ENCODE measurements around the gene HMG20B. TPM values are rescaled to one million over a fixed set of nuclear protein-coding genes. Genes with fewer than 3 reads are reported as not detected.

The HMG20B gene
- total RNA-seq, 1 donor: 99.1 TPM

DNA sequence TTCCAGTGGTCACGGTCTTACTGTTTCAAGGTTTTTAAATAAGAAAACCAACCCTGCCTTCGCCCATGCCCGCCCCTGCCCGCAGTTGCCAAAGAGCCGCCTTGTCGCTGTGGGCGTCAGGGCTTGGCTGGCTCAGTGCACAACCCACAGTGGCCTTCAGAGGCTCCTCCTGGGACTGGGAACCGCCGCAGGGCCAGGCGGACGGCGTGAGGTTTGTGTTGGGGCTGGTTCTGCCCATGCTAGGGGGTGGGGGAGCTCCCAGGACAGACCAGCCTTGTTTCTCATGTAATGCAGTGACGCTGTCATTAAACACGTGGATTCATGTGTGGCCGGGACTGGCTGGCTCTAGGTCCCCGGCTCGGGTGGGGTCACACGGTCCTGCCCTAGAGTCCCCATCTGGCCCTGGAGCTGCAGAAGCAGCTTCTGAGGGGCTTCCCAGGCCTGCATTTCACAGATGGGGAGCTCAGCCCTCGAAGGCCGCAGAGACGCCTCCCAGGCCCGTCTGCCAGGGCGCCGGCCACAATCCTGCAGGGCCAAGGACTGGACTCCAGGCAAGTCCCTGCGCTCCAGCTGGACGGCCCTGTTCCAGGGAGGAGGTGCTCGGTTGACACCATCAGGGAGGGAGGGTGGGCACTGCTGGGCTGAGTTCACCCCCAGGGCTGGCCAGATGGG lies 36.2 kb upstream of the HMG20B start:
- DNase-seq (ENCODE audit: low read depth in 2 of 3, low spot score in 2 of 3): no peak

DNA sequence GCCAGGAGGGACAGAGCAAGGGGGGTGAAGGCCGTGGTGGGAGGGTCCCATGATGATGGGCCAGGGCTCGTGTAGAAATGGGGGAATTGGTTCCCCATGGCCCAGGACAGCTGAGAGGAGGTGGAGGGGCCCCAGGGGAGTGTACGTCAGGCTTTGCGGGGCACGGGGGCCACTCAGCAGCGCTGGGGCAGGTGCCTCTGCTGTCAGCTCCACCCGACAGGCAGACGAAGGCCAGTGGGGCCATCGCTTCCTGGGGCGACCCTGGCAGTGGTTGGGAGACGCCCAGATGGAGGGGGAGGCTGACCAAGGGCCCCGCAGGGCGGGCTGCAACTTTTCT lies 35.7 kb upstream of the HMG20B start:
- no peak for DNase-seq (ENCODE audit: low read depth in 2 of 3, low spot score in 2 of 3)

DNA sequence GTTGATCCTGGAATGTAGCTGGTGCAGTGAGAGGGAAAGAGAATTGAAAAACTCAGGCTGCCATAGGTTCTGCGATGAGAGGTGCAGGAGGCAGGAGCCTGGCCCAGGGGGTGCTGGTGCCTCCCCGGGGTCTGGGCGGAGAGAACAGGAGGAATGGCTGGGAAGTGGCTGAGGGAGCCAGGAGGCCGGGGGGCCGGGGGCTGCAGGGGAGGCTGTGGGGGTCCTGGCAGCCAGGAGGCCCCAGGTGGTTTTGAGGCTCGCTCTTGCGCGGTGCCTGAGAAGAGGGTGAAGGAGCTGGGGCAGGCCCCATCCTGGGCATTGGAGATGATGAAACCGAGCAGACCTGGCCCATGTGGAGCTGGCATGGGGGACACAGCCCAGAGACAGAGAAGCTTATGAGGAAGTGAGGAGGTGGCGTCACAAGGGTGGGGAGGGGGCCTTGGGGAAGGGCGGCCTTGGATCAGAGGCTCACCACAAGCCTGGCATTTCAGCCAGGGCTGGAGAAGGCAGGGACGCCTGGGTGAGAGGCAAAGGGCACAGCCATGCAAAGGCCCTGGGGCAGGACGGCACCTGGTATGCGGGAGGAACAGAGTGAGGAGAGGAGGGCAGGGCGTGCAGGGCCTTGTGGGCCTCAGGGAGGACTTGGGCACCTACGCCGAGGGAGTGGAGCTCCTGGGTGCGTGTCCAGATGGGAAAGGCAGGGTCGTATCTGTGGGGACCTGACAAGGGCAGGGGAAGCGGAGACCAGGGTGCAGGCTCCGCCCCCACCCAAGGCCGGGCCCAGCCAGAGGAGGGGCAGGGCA lies 35.1 kb upstream of the HMG20B start:
- DNase-seq (ENCODE audit: low read depth in 2 of 3, low spot score in 2 of 3): no peak

DNA sequence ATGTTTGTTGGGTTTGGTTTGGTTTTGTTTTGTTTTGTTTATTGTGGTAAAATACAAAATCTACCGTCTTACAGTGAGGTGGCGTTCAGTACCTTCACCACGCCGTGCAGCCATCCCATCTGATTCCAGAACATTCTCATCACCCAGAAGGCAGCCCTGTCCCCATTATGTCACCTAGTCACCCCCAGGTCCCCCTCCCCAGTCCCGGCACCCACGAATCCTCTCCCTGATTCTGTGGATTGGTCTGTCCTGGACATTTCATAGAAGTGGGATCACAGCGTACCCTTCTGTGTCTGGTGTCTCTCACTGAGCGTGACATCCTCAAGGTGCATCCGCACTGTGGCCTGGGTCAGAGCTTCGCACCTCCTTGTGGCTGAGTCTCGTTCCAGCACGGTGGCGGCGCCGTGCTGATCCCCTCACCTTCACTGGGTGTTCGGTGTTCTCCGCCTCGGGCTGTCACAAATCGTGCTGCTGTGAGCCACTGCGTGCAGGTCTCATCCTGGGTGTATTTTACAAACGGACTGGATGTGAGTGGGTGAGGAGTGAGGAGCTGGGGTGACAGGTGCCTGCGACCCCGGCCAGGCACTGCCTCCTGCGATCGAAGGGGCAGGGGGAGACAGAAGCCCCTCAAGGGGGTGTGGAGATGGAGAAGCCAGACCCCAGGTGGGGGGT lies 34.4 kb upstream of the HMG20B start:
- DNase-seq (ENCODE audit: low read depth in 2 of 3, low spot score in 2 of 3): no peak

DNA sequence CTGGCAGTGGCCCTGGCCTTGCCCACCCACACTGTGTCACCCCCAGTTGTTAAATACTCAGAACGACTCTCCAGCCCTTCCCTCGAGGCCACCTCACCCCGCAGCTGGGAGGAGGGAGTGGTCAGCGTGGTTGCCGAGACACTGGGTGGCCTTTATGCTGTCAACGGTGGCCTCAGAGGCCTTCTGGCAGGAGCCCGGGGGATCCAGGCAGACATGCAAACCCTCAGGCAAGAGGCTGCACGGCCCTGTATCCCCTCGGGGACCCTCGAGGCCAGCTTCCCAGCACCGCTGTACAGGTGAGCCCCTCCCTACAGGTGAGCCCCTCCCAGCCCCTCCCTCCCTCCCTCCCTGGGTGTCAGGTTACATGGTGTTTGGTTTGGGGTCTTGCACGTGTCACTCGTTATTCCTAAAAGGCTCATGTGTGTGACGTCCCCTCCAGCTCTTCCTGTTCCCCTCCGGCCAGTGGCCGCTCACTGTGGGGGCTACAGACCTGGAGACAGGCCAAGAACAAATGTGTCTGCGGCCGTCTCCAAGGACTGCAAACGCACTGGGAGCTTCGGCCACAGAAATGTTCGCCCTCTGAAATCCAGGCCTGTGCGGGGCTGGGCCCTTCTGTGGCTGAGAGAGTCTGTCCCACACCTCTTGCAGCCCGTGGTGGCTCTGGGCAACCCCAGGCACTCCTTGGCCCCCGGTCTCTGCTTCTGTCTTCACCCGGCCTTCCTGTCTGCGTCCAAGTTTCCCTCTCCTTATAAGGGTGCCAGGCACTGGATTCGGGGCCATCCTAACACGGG lies 33.6 kb upstream of the HMG20B start, which contains the start of gene TEKTIP1:
Gene TEKTIP1, plus strand, starts transcription at position 210 of the 791 bp plus-strand sequence. Its CDS starts 4 bp downstream, at position 214.
- DNase-seq (ENCODE audit: low read depth in 2 of 3, low spot score in 2 of 3): no peak

DNA sequence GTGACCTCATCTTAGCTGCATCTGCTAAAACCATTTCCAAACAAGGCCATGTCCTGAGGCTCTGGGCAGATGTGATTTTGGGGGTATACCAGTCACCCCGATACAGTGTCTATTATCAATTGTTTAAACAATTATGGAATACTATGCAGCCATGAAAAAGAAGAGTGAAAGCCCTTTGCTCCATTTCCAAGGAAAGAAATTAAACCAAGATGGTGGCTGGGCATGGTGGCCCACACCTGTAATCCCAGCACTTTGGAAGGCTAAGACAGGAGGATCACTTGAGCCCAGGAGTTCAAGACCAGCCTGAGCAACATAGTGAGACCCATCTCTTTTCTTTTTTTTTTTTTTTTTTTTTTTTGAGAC lies 33.0 kb upstream of the HMG20B start:
- DNase-seq (ENCODE audit: low read depth in 2 of 3, low spot score in 2 of 3): no peak

DNA sequence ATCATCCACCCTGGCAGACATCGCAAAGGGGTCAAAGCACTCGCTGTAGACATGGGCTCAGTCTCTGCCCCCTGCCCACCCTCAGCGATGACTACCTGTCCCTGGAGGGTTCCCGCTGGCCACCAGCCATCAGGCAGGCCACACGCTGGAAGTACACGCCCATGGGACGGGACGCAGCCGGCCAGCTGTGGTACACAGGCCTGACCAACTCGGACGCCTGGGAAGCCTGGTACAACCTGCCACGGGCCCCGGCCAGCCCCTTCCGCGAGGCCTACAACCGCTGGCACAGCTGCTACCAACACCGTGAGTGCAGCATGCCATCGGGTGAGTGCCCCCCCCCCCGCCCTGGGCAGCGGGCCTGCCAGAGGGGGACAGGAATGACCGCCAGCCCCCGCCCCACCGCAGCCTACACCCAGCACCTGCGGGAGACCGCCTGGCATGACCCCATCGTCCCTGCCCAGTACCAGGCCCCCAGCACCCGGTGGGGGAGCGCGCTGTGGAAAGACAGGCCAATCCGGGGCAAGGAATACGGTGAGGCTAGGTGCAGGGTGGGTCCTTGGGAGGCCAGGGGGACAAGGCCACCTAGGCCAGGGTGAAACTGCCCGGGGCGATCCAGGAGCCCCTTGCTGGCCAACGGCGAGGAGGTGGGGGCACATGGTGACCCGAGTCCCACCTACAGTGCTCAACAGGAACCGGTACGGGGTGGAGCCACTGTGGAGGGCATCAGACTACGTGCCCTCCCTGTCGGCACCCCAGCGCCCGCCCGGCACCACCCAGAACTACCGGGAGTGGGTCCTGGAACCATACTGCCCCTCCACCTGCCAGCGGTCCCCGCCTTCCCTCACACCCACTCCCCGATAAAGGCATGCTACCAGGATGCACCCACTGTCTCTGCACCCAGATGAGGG lies 29.3 kb upstream of the HMG20B start:
- no peak for DNase-seq (ENCODE audit: low read depth in 2 of 3, low spot score in 2 of 3)

DNA sequence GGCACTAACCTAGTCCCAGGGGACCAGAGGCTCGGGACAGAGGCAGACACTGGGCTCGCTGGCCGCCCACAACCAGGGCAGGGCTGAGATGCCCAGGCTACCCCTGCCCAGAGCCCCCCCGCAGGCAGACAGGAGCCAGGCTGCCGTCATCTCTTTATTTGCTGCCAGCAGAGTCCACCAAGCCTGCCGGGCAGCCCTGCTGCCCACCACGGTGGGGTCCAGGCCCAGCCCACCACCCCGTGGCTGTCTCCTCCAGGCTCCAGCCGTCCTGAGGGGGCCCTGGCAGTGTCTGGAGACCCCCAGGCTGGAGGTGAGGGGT lies 28.7 kb upstream of the HMG20B start:
- no peak for DNase-seq (ENCODE audit: low read depth in 2 of 3, low spot score in 2 of 3)

DNA sequence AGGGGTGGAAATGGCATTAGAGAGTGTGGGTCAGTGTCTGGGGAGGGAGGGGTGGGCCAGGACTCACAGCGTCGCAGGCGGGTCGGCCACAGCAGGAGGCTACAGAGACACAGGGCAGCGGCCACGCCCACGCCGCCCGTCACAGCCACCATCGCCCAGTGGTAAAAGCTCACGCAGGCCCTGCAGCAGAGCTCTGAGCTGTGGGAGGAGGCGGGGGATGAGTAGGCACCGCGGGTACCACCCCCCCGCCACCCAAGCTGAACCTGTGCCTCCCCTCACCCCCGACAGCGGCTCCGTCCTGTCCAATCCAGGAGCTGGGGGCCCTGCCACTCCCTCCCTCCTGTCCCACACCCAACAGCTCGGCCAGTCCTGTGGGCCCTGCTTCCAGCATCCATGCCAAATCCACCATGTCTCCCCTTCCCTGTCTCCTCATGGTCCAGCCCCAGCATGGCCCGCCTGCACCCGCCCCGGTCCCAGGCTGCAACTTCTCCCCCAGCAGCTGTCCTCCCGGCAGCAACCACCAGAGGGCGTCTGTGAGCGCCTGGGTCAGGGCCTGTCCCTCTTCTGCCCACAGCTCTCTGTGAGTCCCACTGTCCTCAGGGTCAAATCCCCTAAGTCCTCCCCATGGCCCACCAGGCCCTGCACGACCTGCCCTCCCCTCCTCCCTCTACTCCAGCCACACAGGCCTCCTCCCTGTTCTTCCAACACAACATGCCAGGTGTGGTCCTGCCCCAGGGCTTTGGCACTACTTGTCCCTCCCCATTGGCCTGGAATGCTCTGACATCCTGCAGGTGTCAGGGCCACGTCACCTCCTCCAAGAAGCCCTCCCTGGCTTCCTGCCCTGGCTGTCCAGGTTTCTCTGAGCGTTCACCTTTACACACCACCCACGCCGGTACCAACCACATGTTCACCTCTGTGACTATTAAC lies 27.7 kb upstream of the HMG20B start:
- peak; percentile 55 to 68 (median 64) for DNase-seq (ENCODE audit: low read depth in 2 of 3, low spot score in 2 of 3)

DNA sequence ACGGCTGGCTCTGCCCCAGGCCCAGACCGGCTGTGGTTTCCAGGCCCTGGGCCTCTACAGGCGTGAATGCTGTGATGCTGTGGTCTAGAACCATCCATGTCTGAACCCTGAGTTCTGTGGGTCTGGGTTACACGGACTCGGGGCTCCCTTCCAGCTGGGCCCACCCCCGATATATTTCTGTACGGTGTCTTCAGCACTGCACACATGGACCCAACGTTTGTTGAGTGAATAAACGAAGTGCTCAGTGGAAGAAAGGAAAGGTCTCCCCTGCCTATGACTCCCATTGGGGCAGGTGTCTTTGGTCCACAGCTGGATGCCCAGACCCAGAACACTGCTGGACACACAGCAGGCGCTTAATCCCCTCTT lies 27.1 kb upstream of the HMG20B start:
- DNase-seq (ENCODE audit: low read depth in 2 of 3, low spot score in 2 of 3): no peak

DNA sequence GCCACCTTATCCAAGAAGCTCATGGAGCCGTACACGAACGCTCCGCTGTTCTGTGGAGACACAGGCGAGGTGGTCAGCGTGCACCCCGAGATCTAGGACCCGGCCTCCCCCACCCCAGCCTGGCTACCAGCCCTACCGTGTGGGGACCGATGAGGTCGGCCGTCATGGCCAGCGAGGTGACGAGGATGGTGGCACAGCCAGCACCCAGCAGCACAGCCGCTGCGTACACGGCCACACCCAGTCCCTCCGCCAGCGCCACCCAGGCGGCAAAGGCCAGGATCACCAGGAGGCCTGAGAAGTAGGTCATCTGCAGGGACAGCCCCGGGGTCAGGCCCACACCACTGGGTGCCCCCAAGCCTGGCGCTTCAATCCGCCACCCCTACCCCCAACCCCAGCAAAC lies 26.6 kb upstream of the HMG20B start:
- no peak for DNase-seq (ENCODE audit: low read depth in 2 of 3, low spot score in 2 of 3)

DNA sequence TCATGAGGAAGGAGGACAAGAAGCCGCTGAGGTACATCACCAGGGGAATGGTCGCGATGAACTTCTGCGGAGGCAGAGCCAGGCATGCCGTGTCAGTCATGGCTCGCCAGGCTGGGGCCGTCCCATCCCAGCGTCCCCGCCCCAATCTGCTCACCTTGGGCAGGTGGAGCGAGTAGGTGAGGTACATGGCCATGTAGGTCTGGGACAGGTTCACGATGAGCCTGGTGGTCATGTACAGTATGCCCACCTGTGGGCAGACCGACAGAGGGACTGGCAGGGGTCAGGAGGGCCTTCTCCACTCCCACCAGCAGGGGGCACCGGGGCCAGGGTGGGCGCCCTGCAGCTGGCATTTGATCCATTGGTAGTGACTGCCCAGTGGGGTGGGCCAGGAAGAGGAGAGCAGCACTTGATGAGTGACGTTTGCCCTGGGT lies 25.4 kb upstream of the HMG20B start:
- DNase-seq (ENCODE audit: low read depth in 2 of 3, low spot score in 2 of 3): no peak

DNA sequence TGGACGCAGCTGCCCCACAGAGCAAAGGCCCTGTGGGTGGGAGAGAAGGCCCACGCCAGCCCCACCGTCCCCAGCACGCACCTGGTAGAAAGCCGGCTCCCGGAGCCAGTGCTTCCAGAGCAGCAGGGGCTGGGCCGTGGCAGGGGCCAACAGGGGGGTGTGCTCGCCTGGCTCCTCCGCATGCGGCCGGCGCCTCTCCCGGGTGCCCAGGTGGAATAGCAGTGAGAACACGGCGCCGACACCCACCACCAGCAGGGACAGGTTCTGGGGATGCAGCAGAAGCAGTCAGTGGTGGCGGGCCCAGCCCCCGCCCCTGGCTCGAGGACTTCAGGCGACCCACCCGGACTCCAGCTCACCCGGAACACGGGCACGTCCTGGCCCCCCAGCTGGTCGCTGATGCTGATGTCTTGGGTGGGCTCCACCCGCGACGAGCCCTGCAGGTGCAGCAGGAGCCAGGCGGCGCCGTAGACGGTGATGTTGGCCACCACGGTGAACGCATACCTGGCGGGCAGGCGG lies 24.9 kb upstream of the HMG20B start:
- no peak for DNase-seq (ENCODE audit: low read depth in 2 of 3, low spot score in 2 of 3)

DNA sequence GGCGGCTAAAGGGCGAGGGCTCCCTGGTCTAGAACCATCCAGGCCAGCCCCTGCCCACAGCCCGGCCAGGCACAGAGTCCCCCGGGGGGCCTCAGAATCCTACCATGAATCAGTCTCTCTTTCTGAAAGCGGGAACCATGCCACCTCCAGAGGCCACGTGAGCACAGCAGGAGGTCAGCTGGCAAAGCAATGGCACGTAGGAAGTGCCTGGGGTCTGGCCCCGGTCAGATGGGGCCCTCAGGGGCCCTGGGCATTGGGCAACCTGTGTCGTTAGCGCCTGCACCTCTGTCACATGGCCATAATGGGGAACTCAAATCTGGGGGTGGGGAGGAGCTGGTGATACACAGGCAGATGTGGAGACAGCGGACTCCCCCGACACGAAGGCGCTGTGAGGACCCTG lies 24.1 kb upstream of the HMG20B start:
- peak in 1 of 3 donors; percentile 34 for DNase-seq (ENCODE audit: low read depth in 2 of 3, low spot score in 2 of 3)

DNA sequence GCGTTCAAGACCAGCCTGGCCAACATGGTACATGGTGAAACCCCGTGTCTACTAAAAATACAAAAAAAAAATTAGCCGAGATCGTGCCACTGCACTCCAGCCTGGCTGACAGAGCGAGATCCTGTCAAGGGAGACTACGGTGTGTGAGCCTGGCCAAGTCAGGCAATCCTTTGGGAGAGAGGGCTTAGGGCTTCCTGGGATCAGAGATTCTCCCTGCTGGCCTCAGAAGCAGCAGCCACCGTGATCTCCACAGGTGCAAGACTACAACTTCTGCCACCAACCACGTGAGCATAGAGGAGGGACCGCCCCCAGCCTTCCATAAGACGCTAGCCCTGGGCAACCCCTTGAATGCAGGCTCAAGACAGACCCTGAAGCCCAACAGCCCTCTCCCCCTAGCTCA lies 22.9 kb upstream of the HMG20B start:
- no peak for DNase-seq (ENCODE audit: low read depth in 2 of 3, low spot score in 2 of 3)

DNA sequence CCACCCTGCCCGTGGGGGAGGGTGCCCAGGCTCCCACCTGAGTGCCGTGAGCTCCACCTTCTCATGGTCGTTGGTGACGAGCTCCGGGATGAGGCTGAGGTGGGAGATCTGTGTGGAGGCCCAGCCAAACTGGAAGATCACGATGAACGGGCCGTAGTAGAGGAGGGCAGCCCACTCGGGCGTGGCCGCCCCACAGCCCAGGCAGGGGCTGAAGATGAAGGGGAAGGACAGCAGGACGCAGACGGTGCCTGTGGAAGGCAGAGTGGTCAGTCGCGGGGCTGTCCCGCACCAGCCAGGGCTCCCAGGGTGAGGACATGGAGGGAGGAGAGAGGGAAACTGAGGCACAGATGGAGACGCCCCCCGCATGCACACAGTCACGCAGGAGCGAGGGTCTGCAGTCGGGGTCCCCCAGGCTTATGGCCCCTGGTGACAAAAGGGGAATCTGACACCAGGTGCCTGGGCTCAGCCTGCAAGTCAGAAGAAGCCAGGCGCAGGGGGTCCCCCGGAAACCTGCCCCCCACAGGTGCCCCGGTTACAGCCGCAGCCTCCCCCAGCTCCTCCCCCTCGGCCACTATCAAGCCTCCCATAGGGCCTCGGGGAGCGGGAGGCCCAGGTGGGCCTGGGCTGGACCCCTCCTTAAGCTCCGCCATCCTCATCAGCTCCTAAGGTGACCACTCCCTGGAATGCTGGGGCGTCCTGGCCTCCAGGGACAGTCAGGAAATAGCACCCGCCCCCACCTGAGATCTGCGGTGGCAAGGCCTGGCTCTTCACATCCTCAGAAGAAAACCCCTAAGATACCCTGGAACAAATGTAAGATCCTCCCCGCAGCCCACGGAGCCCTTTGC lies 21.6 kb upstream of the HMG20B start:
- no peak for DNase-seq (ENCODE audit: low read depth in 2 of 3, low spot score in 2 of 3)

DNA sequence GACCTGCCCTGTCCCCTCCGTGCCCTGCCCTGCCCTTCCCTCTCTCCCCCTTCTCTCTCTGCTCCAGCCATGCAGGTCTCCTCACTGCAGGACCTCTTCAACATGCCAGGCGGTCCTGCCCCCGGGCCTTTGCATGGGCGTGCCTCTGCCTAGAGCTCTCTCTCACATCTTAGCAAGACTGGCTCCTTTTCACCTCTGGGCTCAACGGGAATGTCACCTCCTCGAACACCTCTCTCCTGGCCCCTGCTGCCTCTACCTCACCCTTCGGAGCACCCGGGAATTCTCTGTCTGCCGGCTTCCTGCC lies 21.0 kb upstream of the HMG20B start:
- no peak for DNase-seq (ENCODE audit: low read depth in 2 of 3, low spot score in 2 of 3)
